ENCODE measurements around the gene LSS. TPM values are rescaled to one million over a fixed set of nuclear protein-coding genes. Genes with fewer than 3 reads are reported as not detected.
"Not testable (repeated sequence)": the region's sequence is repeated elsewhere in the genome, so short reads cannot be mapped to it uniquely, and the experiment has no call there.

LSS gene
- total RNA-seq, 1 experiment from 2014 or later = 27.3 TPM

DNA sequence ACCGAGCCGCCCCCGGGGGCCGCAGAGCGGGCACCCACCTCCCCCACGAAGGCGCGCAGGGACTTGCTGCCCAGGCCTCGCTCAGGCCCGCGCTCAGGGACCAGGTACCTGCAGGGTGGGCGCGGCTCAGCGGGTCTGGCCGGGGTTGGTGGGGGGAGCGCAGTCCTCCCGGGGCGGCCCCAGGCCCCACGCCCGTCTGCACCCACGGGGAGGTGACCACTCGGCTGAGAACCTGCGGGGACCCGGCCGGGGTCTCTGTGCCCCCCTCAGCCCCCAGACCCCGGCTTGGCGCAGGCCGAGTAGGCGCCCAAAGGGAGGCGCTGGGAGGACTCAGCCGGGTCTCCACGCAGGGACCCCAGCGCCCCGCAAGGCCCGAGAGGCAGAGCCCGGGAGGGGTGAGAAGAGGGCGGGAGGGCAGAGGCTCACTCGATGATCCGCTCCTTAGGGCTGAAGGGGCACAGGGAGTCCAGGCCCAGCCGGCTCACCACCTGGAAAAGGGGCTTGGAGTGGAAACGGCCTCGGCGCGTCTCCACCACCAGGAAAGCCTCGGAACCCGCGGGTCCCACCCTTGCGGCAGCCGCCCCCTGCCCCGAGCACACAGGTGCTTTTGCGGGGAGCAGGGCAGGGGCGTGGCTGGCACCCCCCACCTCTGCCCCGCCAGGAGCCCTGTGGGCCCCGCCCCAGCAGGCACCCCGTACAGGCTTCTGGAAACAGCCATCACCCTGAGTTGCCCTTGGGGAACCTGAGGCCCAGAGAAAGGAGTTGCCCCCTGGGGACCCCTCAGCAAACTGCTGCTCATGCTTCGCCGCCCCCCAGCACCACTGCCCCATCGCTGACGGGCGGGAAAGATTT, 82.5 kb downstream of the LSS start:
- no peaks in the 10 kb centered on the region for H3K27me3 ChIP-seq (replicated peaks)
- DNase-seq (ENCODE audit: low read depth in 1 of 2, low spot score in 2 of 2) = no peak
- no peak overlapping the region for H3K4me3 ChIP-seq
- H3K4me1 ChIP-seq (replicated peaks) = no peaks in the 10 kb centered on the region
- no peaks in the 10 kb centered on the region for H3K36me3 ChIP-seq
- H3K9me3 ChIP-seq (replicated peaks) = no peaks in the 10 kb centered on the region
- no peak overlapping the region for H3K27ac ChIP-seq

DNA sequence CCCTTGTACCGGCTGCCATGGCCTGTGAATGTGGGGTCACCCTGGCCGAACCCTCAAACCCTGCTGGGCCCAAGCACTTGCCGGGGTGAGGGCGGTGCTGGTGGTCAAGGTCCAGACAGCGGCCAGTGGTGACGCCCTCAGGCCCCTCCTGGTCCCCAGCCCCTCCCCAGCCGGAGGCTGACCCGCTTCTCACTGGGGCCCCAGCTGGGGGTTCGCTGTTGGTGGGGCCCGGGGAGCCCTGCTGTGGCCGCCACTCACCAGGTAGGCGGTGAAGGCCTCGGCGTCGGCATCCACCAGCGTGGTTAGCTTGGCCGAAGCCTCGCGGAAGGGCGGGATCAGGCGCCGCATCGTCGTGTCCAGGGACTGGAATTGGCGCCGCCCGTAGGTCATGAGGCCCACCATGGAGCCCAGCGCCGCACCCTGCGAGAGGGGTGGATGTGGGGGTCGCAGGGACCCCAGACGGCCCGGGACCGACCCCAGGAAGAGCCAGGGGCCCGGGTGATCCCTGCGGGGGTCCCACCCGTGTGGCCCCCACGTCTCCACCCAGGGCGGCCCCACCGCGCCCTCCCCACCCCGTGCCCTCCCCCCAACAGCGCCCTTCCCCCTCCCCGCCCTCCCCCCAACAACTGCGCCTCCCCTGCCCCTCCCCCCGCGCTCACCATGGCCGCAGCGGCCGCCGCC, 83.3 kb downstream of the LSS start:
- Histone ChIP-seq H3K9me3 (replicated peaks) (no peaks in the 10 kb centered on the region), H3K27me3 (replicated peaks) (no peaks in the 10 kb centered on the region), H3K36me3 (no peaks in the 10 kb centered on the region), H3K27ac (no peak overlapping the region), H3K4me1 (replicated peaks) (no peaks in the 10 kb centered on the region), H3K4me3 (no peak overlapping the region)
- no peak for DNase-seq (ENCODE audit: low read depth in 1 of 2, low spot score in 2 of 2)

DNA sequence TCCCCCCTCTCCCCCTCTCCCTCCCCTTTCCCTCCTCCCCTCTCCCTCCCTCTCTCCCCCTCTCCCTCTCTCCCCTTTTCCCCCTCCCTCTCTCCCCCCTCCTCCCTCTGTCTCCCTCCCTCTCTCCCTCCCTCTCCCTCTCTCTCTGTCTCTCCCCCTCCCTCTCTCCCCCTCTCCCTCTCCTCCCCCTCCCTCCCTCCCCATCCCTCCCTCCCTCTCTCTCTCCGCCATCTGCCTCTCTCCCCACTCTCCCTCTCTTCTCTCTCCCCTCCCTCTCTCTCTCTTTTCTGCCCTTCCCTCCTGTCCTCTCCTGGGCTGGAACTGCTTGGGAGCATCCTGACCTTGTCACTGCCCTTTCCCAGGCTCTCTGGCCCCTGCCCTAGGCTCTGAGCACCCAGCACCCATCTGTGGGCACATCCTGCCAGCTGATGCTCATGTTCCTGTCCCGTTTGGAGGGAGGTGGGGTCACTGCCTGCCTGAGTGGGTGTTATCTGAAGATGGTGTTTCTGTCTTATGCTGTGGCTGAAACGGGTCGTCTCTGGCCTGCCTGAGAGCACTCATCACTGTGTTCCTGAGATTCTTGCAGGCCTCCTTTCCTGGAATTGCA, 84.0 kb downstream of the LSS start:
- Histone ChIP-seq H3K9me3 (replicated peaks) (no peaks in the 10 kb centered on the region), H3K27ac (no peak overlapping the region), H3K4me1 (replicated peaks) (no peaks in the 10 kb centered on the region), H3K4me3 (no peak overlapping the region), H3K36me3 (no peaks in the 10 kb centered on the region), H3K27me3 (replicated peaks) (peaks cover 3% of the 10 kb centered on the region; the same call in 1 of the 2 replicates)
- DNase-seq (ENCODE audit: low read depth in 1 of 2, low spot score in 2 of 2) = no peak

DNA sequence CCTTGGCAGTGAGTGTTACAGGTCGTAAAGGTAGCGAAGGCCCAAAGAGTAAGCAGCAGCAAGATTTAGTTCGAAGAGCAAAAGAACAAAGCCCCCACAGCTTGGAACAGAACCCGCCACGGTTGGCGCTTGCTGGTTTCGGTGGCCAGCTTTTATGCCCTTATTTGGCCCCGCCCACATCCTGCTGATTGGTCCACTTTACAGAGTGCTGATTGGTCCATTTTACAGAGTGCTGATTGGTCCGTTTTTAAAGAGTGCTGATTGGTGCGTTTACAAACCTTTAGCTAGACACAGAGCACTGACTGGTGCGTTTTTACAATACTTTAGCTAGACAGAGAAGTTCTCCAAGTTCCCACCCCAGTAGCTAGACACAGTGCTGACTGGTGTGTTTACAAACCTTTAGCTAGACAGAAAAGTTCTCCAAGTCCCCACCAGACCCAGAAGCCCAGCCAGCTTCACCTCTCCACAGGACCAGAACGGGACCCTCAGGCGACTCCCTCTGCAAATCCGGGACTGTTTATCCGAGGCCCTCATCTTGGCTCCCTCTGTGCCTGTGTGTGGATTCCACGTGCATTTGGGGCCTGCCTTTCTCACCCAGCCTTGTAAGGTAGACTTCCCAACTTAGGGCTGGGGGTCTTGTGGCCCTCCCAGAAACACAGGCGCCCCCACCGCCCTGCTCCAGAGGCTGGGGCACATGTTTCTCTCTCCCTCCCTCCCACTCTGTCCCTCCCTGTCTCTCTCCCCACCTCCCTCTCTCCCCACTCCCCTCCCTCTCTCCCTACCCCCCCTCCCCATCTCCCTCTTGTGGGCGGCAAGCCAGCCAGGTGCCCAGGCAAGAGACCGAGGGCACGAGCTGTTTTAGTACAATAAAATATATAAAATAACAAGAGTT, 85.7 kb downstream of the LSS start:
- no peak overlapping the region for H3K27ac ChIP-seq
- no peak for DNase-seq (ENCODE audit: low read depth in 1 of 2, low spot score in 2 of 2)

DNA sequence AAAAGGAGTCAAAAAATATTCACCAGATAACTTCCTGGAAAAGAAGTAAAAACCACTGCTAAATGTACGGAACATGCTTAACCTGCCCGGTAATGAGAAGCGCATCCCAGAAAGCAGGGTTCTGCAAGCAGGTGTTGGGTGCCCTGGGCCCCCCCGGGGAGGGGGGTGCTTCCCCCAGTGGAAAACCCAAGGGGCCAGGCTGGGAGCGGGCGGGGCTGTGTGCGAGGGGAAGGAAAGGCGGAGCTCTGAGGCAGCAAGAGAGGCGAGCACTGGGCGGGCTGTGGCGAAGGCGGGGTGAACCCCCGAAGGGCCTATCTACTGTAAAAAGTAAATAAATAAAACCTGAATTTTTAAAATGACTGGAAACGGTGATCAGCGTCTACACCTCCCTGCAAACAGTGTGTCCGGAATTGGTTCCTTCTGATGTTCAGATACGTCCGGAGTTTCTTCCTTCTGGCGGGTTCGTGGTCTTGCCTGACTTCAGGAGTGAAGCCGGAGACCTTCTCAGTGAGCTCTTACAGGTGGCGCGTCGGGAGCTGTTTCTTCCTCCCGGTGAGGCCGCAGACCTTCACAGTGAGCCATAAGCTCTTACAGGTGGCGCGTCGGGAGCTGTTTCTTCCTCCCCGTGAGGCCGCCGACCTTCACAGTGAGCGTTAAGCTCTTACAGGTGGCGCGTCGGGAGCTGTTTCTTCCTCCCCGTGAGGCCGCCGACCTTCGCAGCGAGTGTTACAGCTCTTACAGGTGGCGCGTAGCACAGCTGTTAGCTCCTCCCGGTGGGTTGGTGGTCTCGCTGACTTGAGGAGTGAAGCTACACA, 86.6 kb downstream of the LSS start:
- Histone ChIP-seq H3K36me3 (no peaks in the 10 kb centered on the region), H3K27ac (no peak overlapping the region), H3K4me1 (replicated peaks) (no peaks in the 10 kb centered on the region), H3K4me3 (no peak overlapping the region), H3K27me3 (replicated peaks) (peaks cover 3% of the 10 kb centered on the region), H3K9me3 (replicated peaks) (no peaks in the 10 kb centered on the region)
- DNase-seq (ENCODE audit: low read depth in 1 of 2, low spot score in 2 of 2) = no peak

More for the DNA sequence above, 85.7 kb downstream of the LSS start:
- Histone ChIP-seq H3K36me3 (no peaks in the 10 kb centered on the region), H3K4me3 (no peak overlapping the region), H3K27me3 (replicated peaks) (peaks cover 3% of the 10 kb centered on the region), H3K9me3 (replicated peaks) (no peaks in the 10 kb centered on the region), H3K4me1 (replicated peaks) (no peaks in the 10 kb centered on the region)

DNA sequence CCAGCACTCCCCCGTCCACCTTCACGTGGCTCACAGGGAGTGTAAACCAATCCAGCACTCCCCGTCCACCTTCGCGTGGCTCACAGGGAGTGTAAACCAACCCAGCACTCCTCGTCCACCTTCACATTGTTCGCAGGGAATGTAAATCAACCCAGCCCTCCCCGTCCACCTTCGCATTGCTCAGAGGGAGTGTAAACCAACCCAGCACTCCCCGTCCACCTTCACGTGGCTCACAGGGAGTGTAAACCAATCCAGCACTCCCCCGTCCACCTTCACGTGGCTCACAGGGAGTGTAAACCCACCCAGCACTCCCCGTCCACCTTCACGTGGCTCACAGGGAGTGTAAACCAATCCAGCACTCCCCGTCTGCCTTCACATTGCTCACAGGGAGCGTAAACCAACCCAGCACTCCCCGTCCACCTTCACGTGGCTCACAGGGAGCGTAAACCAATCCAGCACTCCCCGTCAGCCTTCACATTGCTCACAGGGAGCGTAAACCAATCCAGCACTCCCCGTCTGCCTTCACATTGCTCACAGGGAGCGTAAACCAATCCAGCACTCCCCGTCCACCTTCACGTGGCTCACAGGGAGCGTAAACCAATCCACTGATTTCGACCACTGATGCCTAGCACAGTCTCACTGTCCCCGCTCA, 88.1 kb downstream of the LSS start:
- not testable (repeated sequence) for H3K4me1 ChIP-seq (replicated peaks); H3K36me3 ChIP-seq; H3K4me3 ChIP-seq; H3K27me3 ChIP-seq (replicated peaks); H3K27ac ChIP-seq; DNase-seq (ENCODE audit: low read depth in 1 of 2, low spot score in 2 of 2); H3K9me3 ChIP-seq (replicated peaks)

DNA sequence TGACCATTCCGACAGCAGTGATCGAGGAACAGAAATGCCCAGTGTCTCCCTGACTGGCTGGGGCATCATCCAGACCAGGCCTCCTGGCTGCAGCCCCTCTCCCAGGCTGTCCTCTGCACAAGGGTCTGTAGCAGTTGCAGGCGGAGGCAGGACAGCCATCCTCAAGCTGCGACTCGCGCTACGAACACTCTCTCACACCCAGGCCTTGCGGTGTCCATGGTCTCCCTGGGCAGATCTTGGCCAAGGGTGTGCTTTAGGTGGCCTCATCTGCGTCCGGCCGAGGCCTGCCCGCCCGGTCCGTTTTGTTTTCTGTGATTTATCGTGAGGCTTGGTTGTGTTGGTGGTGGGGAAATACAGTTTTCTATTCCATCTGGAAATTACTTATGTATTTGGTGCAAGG, 88.9 kb downstream of the LSS start:
- Histone ChIP-seq H3K27me3 (replicated peaks) (peaks cover 3% of the 10 kb centered on the region), H3K9me3 (replicated peaks) (no peaks in the 10 kb centered on the region), H3K4me1 (replicated peaks) (no peaks in the 10 kb centered on the region), H3K36me3 (no peaks in the 10 kb centered on the region), H3K4me3 (no peak overlapping the region), H3K27ac (no peak overlapping the region)
- no peak for DNase-seq (ENCODE audit: low read depth in 1 of 2, low spot score in 2 of 2)

DNA sequence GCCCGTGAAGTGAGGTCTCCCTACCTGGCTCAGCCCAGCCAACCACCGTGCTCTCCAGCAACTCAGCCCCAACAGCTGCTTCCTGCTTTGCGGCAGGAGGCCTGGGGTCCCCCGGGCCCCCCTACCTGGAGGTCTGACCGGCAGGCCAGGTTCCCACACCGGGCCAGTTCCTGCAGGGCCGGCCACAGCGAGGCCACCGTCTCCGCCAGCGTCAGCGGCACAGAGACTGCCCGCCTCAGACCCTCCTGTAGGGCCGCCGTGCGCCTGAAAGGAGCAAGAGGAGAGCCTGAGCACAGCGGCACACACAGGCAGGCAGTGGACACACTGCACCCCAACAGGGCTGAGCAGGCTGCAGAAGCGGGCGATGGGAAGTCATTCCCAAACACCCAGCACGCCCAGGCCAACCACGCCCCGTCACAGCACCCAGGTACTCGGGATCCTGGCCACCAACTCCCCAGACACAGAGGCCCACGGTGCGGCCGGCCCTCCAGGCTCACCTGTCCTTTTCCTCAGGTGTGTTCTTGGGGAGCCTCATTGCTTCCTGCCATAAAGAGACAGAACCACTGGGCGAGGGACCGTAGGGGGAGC, 90.1 kb downstream of the LSS start:
- Histone ChIP-seq H3K27ac (no peak overlapping the region), H3K27me3 (replicated peaks) (peaks cover 3% of the 10 kb centered on the region), H3K36me3 (no peaks in the 10 kb centered on the region), H3K4me1 (replicated peaks) (no peaks in the 10 kb centered on the region), H3K9me3 (replicated peaks) (no peaks in the 10 kb centered on the region), H3K4me3 (no peak overlapping the region)
- DNase-seq (ENCODE audit: low read depth in 1 of 2, low spot score in 2 of 2) = no peak

Other genes starting within 250 kb of the LSS start
- gene COL6A1, start 247.0 kb downstream of the LSS start, total RNA-seq (2014; rRNA removed; shearing (Covaris generic)) = 108 and 149 TPM in 2 replicates
- 310 and 333 TPM in 2 replicates for gene COL6A2, start 130.7 kb downstream of the LSS start, total RNA-seq (2014; rRNA removed; shearing (Covaris generic))
- gene FTCD, start 73.2 kb downstream of the LSS start, total RNA-seq (2014; rRNA removed; shearing (Covaris generic)) = not detected in 2 replicates
- gene SPATC1L, start 44.3 kb downstream of the LSS start, total RNA-seq (2014; rRNA removed; shearing (Covaris generic)) = 4.3 and 7.1 TPM in 2 replicates
- gene MCM3AP, start 56.8 kb upstream of the LSS start, total RNA-seq (2014; rRNA removed; shearing (Covaris generic)) = 80.9 and 88.7 TPM in 2 replicates
- 2.7 and 18.4 TPM in 2 replicates for gene YBEY, start 57.6 kb upstream of the LSS start, total RNA-seq (2014; rRNA removed; shearing (Covaris generic))
- 20.3 and 20.9 TPM in 2 replicates for gene C21orf58, start 95.1 kb upstream of the LSS start, total RNA-seq (2014; rRNA removed; shearing (Covaris generic))
- gene PCNT, start 95.4 kb upstream of the LSS start, total RNA-seq (2014; rRNA removed; shearing (Covaris generic)) = 48.0 and 57.3 TPM in 2 replicates
- 10.8 and 19.2 TPM in 2 replicates for gene DIP2A, start 230.1 kb upstream of the LSS start, total RNA-seq (2014; rRNA removed; shearing (Covaris generic))